ENCODE data around the gene SLC6A16. TPM values are rescaled to one million over a fixed set of nuclear protein-coding genes. Genes with fewer than 3 reads are reported as not detected.

The SLC6A16 gene
- total and polyA plus RNA-seq, 2 experiments from 2014 or later: 0.31 to 1.8 TPM

DNA sequence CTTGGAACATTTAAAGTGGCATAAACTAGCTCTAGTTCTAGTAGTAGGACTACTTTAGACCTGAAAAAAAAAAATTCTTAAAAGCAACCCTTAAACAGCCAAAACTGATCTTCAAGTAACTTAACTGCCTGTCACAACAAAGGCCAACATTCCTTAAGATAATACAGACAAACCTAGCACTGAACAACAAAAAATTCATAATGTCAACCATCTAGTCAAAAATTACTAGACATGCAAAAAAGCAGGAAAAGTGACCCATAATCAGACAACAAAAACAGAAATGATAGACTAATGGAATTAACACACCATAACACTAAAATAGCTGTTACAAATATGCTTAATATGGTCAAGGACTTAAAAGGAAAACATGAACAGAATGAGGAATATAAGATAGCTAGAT is 6.7 kb downstream of the SLC6A16 start:
- Histone ChIP-seq H3K36me3 (ENCODE audit: insufficient read depth) (no peaks in the 10 kb centered on the region), H3K27ac (ENCODE audit: low read depth) (no peak overlapping the region), H3K4me2 (no peak overlapping the region), H3K79me2 (replicated peaks; ENCODE audit: insufficient read depth) (no peaks in the 10 kb centered on the region), H3K4me1 (ENCODE audit: insufficient read depth) (no peaks in the 10 kb centered on the region), H2AFZ (no peak overlapping the region), H3K27me3 (ENCODE audit: insufficient read depth) (no peaks in the 10 kb centered on the region), H3K4me3 (no peak overlapping the region), H4K20me1 (replicated peaks; ENCODE audit: insufficient read depth) (no peaks in the 10 kb centered on the region), H3K9me2 (ENCODE audit: insufficient read depth) (no peaks in the 10 kb centered on the region), H3F3A (replicated peaks; ENCODE audit: low read depth) (no peaks in the 10 kb centered on the region)
- no peaks in the 10 kb centered on the region for H3K4me1 Mint-ChIP-seq
- peaks cover 34% of the 10 kb centered on the region for H3K9me3 Mint-ChIP-seq
- ATAC-seq (no peak), DNase-seq (ENCODE audit: low spot score) (no peak)
- peaks cover 3% of the 10 kb centered on the region for H3K27me3 Mint-ChIP-seq (ENCODE audit: insufficient read depth, low read depth, poor library complexity)
- H3K27ac Mint-ChIP-seq: no peak overlapping the region
- H3K4me3 Mint-ChIP-seq: no peak overlapping the region
- H3K36me3 Mint-ChIP-seq (ENCODE audit: low read depth): peaks cover 13% of the 10 kb centered on the region; the same call in 2 of the 3 replicates
- TF ChIP-seq EZH2 (IDR thresholded peaks at IDR 0.05; ENCODE audit: low read depth, unreplicated experiment) (no peak), ZNF114 (CRISPR knock-in tag; IDR thresholded peaks at IDR 0.05) (no peak), NANOG (IDR thresholded peaks at IDR 0.05; ENCODE audit: borderline replicate concordance) (no peak), ZNF331 (CRISPR knock-in tag; IDR thresholded peaks at IDR 0.05; ENCODE audit: low read depth) (no peak), EZH2phosphoT487 (IDR thresholded peaks at IDR 0.05; ENCODE audit: unreplicated experiment) (no peak), POLR2AphosphoS5 (IDR thresholded peaks at IDR 0.05; ENCODE audit: low read depth) (no peak), STAT1 (IDR thresholded peaks at IDR 0.05; ENCODE audit: unreplicated experiment) (no peak), JUNB (IDR thresholded peaks at IDR 0.05; ENCODE audit: unreplicated experiment) (no peak), CREB1 (CRISPR knock-in tag; IDR thresholded peaks at IDR 0.05; ENCODE audit: low read depth) (no peak)
- TF ChIP-seq, protein P1, sequence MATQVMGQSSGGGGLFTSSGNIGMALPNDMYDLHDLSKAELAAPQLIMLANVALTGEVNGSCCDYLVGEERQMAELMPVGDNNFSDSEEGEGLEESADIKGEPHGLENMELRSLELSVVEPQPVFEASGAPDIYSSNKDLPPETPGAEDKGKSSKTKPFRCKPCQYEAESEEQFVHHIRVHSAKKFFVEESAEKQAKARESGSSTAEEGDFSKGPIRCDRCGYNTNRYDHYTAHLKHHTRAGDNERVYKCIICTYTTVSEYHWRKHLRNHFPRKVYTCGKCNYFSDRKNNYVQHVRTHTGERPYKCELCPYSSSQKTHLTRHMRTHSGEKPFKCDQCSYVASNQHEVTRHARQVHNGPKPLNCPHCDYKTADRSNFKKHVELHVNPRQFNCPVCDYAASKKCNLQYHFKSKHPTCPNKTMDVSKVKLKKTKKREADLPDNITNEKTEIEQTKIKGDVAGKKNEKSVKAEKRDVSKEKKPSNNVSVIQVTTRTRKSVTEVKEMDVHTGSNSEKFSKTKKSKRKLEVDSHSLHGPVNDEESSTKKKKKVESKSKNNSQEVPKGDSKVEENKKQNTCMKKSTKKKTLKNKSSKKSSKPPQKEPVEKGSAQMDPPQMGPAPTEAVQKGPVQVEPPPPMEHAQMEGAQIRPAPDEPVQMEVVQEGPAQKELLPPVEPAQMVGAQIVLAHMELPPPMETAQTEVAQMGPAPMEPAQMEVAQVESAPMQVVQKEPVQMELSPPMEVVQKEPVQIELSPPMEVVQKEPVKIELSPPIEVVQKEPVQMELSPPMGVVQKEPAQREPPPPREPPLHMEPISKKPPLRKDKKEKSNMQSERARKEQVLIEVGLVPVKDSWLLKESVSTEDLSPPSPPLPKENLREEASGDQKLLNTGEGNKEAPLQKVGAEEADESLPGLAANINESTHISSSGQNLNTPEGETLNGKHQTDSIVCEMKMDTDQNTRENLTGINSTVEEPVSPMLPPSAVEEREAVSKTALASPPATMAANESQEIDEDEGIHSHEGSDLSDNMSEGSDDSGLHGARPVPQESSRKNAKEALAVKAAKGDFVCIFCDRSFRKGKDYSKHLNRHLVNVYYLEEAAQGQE (IDR thresholded peaks at IDR 0.05; ENCODE audit: unreplicated experiment): no peak
- TF ChIP-seq, protein P2, sequence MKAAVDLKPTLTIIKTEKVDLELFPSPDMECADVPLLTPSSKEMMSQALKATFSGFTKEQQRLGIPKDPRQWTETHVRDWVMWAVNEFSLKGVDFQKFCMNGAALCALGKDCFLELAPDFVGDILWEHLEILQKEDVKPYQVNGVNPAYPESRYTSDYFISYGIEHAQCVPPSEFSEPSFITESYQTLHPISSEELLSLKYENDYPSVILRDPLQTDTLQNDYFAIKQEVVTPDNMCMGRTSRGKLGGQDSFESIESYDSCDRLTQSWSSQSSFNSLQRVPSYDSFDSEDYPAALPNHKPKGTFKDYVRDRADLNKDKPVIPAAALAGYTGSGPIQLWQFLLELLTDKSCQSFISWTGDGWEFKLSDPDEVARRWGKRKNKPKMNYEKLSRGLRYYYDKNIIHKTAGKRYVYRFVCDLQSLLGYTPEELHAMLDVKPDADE (IDR thresholded peaks at IDR 0.05): no peak
- TF ChIP-seq, protein P3, sequence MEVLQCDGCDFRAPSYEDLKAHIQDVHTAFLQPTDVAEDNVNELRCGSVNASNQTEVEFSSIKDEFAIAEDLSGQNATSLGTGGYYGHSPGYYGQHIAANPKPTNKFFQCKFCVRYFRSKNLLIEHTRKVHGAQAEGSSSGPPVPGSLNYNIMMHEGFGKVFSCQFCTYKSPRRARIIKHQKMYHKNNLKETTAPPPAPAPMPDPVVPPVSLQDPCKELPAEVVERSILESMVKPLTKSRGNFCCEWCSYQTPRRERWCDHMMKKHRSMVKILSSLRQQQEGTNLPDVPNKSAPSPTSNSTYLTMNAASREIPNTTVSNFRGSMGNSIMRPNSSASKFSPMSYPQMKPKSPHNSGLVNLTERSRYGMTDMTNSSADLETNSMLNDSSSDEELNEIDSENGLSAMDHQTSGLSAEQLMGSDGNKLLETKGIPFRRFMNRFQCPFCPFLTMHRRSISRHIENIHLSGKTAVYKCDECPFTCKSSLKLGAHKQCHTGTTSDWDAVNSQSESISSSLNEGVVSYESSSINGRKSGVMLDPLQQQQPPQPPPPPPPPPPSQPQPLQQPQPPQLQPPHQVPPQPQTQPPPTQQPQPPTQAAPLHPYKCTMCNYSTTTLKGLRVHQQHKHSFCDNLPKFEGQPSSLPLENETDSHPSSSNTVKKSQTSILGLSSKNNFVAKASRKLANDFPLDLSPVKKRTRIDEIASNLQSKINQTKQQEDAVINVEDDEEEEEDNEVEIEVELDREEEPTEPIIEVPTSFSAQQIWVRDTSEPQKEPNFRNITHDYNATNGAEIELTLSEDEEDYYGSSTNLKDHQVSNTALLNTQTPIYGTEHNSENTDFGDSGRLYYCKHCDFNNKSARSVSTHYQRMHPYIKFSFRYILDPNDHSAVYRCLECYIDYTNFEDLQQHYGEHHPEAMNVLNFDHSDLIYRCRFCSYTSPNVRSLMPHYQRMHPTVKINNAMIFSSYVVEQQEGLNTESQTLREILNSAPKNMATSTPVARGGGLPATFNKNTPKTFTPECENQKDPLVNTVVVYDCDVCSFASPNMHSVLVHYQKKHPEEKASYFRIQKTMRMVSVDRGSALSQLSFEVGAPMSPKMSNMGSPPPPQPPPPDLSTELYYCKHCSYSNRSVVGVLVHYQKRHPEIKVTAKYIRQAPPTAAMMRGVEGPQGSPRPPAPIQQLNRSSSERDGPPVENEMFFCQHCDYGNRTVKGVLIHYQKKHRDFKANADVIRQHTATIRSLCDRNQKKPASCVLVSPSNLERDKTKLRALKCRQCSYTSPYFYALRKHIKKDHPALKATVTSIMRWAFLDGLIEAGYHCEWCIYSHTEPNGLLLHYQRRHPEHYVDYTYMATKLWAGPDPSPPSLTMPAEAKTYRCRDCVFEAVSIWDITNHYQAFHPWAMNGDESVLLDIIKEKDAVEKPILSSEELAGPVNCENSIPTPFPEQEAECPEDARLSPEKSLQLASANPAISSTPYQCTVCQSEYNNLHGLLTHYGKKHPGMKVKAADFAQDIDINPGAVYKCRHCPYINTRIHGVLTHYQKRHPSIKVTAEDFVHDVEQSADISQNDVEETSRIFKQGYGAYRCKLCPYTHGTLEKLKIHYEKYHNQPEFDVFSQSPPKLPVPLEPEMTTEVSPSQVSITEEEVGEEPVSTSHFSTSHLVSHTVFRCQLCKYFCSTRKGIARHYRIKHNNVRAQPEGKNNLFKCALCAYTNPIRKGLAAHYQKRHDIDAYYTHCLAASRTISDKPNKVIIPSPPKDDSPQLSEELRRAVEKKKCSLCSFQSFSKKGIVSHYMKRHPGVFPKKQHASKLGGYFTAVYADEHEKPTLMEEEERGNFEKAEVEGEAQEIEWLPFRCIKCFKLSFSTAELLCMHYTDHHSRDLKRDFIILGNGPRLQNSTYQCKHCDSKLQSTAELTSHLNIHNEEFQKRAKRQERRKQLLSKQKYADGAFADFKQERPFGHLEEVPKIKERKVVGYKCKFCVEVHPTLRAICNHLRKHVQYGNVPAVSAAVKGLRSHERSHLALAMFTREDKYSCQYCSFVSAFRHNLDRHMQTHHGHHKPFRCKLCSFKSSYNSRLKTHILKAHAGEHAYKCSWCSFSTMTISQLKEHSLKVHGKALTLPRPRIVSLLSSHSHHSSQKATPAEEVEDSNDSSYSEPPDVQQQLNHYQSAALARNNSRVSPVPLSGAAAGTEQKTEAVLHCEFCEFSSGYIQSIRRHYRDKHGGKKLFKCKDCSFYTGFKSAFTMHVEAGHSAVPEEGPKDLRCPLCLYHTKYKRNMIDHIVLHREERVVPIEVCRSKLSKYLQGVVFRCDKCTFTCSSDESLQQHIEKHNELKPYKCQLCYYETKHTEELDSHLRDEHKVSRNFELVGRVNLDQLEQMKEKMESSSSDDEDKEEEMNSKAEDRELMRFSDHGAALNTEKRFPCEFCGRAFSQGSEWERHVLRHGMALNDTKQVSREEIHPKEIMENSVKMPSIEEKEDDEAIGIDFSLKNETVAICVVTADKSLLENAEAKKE (CRISPR knock-in tag; IDR thresholded peaks at IDR 0.05): no peak
- TF ChIP-seq, protein P4, sequence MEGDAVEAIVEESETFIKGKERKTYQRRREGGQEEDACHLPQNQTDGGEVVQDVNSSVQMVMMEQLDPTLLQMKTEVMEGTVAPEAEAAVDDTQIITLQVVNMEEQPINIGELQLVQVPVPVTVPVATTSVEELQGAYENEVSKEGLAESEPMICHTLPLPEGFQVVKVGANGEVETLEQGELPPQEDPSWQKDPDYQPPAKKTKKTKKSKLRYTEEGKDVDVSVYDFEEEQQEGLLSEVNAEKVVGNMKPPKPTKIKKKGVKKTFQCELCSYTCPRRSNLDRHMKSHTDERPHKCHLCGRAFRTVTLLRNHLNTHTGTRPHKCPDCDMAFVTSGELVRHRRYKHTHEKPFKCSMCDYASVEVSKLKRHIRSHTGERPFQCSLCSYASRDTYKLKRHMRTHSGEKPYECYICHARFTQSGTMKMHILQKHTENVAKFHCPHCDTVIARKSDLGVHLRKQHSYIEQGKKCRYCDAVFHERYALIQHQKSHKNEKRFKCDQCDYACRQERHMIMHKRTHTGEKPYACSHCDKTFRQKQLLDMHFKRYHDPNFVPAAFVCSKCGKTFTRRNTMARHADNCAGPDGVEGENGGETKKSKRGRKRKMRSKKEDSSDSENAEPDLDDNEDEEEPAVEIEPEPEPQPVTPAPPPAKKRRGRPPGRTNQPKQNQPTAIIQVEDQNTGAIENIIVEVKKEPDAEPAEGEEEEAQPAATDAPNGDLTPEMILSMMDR (conservative IDR thresholded peaks at IDR 0.05; ENCODE audit: low read depth in 2 of 2): no peak
